OCI-LY3 (cell line): ENCODE results near the gene RAB43.
"Not testable (repeated sequence)": the region's sequence is repeated elsewhere in the genome, so short reads cannot be mapped to it uniquely, and the experiment has no call there.

Experiments
- H2AFZ ChIP-seq: fragments of 200-600, 300-600 bp; shearing (Covaris generic); 2 replicates; pipeline ENCODE4 v1.6.0; 2014; ENCODE audit warnings: antibody characterized with exemption, low read depth, low read length
- H3K27ac ChIP-seq: fragments of 200-600, 300-600 bp; sonication (generic); 2 replicates; pipeline ENCODE4 v1.5.1; 2014; ENCODE audit warnings: mild to moderate bottlenecking, low read length, moderate library complexity, mixed read lengths
- H3K27me3 ChIP-seq: fragments of 200-600, 300-600 bp; sonication (generic); 2 replicates; pipeline ENCODE4 v1.6.1; 2014; ENCODE audit warnings: low read depth, low read length, mixed read lengths
- H3K36me3 ChIP-seq: fragments of 200-600, 300-600 bp; sonication (generic); replicated peaks from 2 replicates; pipeline ENCODE3; 2014; ENCODE audit warnings: low read depth, low read length, mixed read lengths
- H3K4me1 ChIP-seq: fragments of 300-600, 200-600 bp; sonication (generic); 2 replicates; pipeline ENCODE4 v1.6.1; 2014; ENCODE audit warnings: low read length, mixed read lengths
- H3K4me2 ChIP-seq: fragments of 200-600, 300-600 bp; sonication (generic); 2 replicates; pipeline ENCODE4 v1.6.1; 2014; ENCODE audit warnings: low read length, mixed read lengths
- H3K4me3 ChIP-seq: fragments of 300-600, 200-600 bp; sonication (generic); 2 replicates; pipeline ENCODE4 v1.5.1; 2014; ENCODE audit warnings: antibody characterized with exemption, mild to moderate bottlenecking, low read length, moderate library complexity
- H3K79me2 ChIP-seq: fragments of 300-600, 200-600 bp; shearing (Covaris generic); 2 replicates; pipeline ENCODE4 v1.6.1; 2014; ENCODE audit warnings: mild to moderate bottlenecking, low read length, mixed read lengths
- H3K9ac ChIP-seq: fragments of 300-600, 200-600 bp; shearing (Covaris generic); 2 replicates; pipeline ENCODE4 v1.6.0; 2014; ENCODE audit warnings: mild to moderate bottlenecking, low read length, moderate library complexity
- H3K9me3 ChIP-seq: fragments of 200-600, 300-600 bp; shearing (Covaris generic); 2 replicates; pipeline ENCODE4 v1.6.1; 2014; ENCODE audit warnings: low read length, mixed read lengths; ENCODE audit not compliant: insufficient read depth
- H4K20me1 ChIP-seq: fragments of 200-600, 300-600 bp; sonication (generic); 2 replicates; pipeline ENCODE4 v1.6.1; 2016; ENCODE audit warnings: low read length, mixed read lengths; ENCODE audit not compliant: insufficient read depth
- EZH2phosphoT487 ChIP-seq: fragments of 200-600 bp; shearing (Covaris generic); IDR thresholded peaks from 2 replicates; pipeline ENCODE4 v1.6.1; 2018; ENCODE audit warnings: antibody characterized with exemption, mixed run types, low read depth
- TF ChIP-seq, protein P1 (sequence below): fragments of 200-600, 300-600 bp; sonication (generic); IDR thresholded peaks from 2 replicates; pipeline ENCODE4 v1.5.1; 2014; ENCODE audit warnings: antibody characterized with exemption, low read length, low read depth

RAB43 gene

DNA sequence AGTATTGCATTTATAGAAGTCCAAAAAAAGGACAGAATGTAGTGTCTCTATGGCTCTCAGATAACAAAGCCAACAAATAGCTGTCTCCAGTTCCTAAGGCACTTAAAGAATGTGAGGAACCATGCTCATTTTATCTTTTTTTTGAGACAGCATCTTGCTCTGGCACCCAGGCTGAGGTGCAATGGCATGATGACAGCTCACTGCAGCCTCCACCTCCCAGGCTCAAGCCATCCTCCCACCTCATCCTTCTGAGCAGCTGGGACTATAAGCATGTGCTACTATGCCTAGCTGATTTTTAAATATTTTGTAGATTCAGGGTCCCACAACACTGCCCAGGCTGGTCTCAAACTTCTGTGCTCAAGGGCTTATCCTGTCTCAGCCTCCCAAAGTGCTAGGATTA is 23.2 kb upstream of the RAB43 start:
- Histone ChIP-seq H2AFZ (no peak overlapping the region), H3K9me3 (no peaks in the 10 kb centered on the region), H3K4me3 (no peak overlapping the region), H3K27ac (no peak overlapping the region), H3K4me2 (no peak overlapping the region), H3K27me3 (no peaks in the 10 kb centered on the region), H4K20me1 (no peaks in the 10 kb centered on the region), H3K9ac (no peak overlapping the region), H3K79me2 (no peaks in the 10 kb centered on the region), H3K4me1 (no peaks in the 10 kb centered on the region), H3K36me3 (peaks cover 12% of the 10 kb centered on the region)
- no peak for TF ChIP-seq EZH2phosphoT487
- TF ChIP-seq, protein P1, sequence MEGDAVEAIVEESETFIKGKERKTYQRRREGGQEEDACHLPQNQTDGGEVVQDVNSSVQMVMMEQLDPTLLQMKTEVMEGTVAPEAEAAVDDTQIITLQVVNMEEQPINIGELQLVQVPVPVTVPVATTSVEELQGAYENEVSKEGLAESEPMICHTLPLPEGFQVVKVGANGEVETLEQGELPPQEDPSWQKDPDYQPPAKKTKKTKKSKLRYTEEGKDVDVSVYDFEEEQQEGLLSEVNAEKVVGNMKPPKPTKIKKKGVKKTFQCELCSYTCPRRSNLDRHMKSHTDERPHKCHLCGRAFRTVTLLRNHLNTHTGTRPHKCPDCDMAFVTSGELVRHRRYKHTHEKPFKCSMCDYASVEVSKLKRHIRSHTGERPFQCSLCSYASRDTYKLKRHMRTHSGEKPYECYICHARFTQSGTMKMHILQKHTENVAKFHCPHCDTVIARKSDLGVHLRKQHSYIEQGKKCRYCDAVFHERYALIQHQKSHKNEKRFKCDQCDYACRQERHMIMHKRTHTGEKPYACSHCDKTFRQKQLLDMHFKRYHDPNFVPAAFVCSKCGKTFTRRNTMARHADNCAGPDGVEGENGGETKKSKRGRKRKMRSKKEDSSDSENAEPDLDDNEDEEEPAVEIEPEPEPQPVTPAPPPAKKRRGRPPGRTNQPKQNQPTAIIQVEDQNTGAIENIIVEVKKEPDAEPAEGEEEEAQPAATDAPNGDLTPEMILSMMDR = no peak

DNA sequence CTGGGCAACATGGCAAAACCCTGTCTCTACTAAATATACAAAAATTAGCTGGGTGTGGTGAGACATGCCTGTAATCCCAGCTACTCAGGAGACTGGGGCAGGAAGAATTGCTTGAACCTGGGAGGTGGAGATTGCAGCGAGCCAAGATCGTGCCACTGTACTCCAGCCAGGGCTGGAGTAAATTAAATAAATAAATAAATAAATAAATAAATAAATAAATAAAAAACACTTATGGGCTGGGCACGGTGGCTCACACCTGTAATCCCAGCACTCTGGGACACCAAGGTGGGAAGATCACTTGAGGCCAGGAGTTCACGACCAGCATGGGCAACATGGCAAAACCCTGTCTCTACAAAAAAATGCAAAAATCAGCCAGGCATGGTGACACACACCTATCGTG is 19.4 kb upstream of the RAB43 start:
- not testable (repeated sequence) for H3K9ac ChIP-seq, H3K79me2 ChIP-seq, H3K4me1 ChIP-seq, H3K27ac ChIP-seq, H4K20me1 ChIP-seq, H3K9me3 ChIP-seq, H3K4me2 ChIP-seq, H3K27me3 ChIP-seq, H3K4me3 ChIP-seq, H2AFZ ChIP-seq
- peaks cover 17% of the 10 kb centered on the region for H3K36me3 ChIP-seq

DNA sequence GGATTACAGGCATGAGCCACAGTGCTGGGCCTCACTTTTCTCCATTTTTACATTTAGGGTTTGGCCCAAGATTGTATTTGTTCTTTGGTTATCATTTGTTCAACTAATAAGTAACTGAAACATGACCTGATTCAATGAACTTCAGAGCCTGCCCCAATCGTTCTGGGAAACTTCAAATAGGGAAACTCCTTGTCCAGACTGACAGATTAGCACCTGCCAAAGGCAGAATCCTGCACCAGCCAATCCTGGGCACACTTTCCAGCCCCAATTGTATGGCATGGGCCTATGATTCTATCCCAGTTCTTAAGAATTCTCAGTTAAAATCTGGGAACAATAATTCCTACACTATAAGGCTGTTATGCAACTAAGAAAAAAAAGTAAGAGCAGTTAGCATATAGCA is 18.3 kb upstream of the RAB43 start:
- no peaks in the 10 kb centered on the region for H3K79me2 ChIP-seq
- no peak overlapping the region for H3K9ac ChIP-seq
- H3K9me3 ChIP-seq = no peaks in the 10 kb centered on the region
- H3K27me3 ChIP-seq = no peaks in the 10 kb centered on the region
- no peak overlapping the region for H2AFZ ChIP-seq
- no peak overlapping the region for H3K27ac ChIP-seq
- no peak overlapping the region for H3K4me3 ChIP-seq
- TF ChIP-seq, protein P1 = no peak
- no peak for TF ChIP-seq EZH2phosphoT487
- no peaks in the 10 kb centered on the region for H4K20me1 ChIP-seq
- H3K4me2 ChIP-seq = no peak overlapping the region
- no peaks in the 10 kb centered on the region for H3K4me1 ChIP-seq
- peaks cover 10% of the 10 kb centered on the region for H3K36me3 ChIP-seq

DNA sequence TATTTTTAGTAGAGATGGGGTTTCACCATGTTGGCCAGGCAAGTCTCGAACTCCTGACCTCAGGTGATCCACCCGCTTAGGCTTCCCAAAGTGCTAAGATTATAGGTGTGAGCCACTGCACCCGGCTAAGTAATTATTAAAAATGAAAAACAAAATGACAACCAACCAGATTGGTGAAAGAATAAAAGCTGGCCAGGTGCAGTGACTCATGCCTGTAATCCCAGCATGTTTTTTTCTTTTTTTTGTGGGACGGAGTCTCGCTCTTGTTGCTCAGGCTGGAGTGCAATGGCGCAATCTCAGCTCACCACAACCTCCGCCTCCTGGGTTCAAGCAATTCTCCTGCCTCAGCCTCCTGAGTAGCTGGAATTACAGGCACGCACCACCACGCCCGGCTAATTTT is 14.7 kb upstream of the RAB43 start:
- not testable (repeated sequence) for H3K4me2 ChIP-seq, H3K79me2 ChIP-seq, H3K9ac ChIP-seq, H3K4me3 ChIP-seq, H2AFZ ChIP-seq, H3K27ac ChIP-seq, H3K4me1 ChIP-seq, H4K20me1 ChIP-seq, H3K27me3 ChIP-seq, H3K9me3 ChIP-seq
- peaks cover 30% of the 10 kb centered on the region for H3K36me3 ChIP-seq

DNA sequence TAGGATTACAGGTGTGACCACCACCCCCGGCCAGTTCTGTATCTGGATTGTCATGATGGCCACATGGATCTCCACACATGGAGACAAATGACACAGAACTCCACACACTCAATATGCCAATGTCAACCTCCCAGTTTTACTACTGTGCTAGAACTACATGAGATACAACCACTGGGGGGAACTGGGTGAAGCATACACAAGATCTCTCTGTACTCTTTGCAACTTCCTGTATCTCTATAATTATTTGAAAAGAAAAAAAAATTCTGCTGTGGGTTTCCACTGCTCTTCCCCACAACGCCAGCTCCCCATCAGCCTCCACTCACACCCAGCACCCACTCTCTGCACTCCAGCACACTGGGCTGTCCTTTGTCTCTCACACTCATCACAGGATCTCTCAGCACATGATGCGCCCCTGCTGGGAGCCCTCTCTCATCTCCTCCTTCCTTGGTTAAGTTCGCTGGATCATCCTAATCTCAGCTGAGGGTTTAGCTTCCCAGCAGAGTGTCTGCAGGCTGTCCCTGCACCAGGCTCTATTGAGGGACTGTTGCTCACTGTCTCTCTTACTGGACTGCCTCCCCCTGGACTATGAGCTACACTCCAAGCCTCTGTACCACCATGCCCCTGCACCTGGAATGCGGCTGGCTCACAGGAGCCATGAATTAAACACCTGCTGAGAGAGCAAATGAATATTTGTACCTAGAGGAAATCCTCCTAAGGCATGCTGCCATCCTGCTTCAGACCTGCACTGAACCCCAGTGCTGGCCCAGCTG is 10.7 kb upstream of the RAB43 start:
- TF ChIP-seq, protein P1 = no peak
- TF ChIP-seq EZH2phosphoT487 = no peak
- H3K4me1 ChIP-seq = no peaks in the 10 kb centered on the region

More for the DNA sequence above, 10.7 kb upstream of the RAB43 start:
- no peak overlapping the region for H3K9ac ChIP-seq
- H4K20me1 ChIP-seq = no peaks in the 10 kb centered on the region
- H3K27ac ChIP-seq = no peak overlapping the region
- H3K79me2 ChIP-seq = no peaks in the 10 kb centered on the region
- H3K4me3 ChIP-seq = no peak overlapping the region
- no peak overlapping the region for H3K4me2 ChIP-seq
- no peaks in the 10 kb centered on the region for H3K27me3 ChIP-seq
- H2AFZ ChIP-seq = no peak overlapping the region
- H3K9me3 ChIP-seq = no peaks in the 10 kb centered on the region
- H3K36me3 ChIP-seq = peaks cover 34% of the 10 kb centered on the region
